Superior temporal gyrus (tissue), 1 donor: ENCODE data around the gene ABLIM2.
A peak's percentile ranks its signal among the peaks of the same experiment; 100 is the strongest.

Source experiments
- DNase-seq: peaks from one replicate; pipeline ENCODE4 v3.0.0-alpha.2; 2016; ENCODE audit errors: extremely low spot score

ABLIM2 gene

DNA sequence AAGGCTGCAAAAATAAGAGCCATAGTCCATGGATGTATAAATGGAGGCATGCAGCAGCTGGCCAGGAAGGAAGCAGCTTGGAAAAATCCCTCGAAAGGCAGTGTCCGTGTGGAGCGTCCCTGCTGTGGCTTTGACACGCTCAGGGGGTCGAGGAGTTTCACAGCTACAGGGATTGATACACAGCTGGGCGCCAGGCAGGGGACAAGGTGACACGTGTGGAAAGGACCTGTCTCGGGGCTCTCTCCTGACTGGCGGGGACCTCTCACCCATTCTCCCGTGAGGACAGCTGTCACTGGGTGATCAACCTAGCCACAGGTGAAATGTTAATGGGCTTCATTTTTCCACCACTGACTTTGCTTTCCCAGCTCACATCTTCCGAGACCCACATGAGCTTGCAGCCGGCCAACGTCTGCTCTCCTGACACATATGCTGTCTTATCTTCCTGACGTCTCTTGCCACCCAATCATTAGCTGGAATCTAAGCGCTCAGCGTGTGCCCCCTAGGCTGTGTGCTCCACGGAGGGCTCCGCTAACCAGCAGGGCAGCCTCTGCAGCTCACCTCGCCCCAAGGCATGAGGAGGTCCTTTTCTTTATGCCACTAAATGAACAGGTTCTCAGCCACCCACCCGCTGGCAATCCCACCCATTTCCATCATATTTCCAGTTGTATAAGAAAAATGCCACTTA, 129.6 kb downstream of the ABLIM2 start:
- no peak for DNase-seq

DNA sequence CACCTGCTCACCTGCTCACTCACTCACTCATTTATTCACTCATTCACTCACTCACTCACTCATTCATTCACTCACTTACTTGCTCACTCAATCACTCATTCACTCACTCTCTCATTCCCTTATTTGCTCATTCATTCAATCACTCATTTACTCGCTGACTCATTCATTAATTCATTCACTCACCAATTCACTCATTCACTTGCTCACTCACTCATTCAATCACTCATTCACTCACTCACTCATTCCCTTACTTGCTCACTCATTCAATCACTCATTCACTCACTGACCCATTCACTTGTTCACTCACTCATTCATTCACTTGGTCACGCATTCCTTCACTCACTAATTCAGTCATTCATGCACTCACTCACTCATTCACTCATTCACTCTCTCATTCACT, 130.2 kb downstream of the ABLIM2 start:
- no peak for DNase-seq

- peak; percentile 53 for DNase-seq
Observed at GRCh38 chr4:8026453-8026852, 132.2 kb downstream of the ABLIM2 start.

GRCh38 chr4:8025668-8026067, 132.9 kb downstream of the ABLIM2 start:
- DNase-seq = no peak

DNA sequence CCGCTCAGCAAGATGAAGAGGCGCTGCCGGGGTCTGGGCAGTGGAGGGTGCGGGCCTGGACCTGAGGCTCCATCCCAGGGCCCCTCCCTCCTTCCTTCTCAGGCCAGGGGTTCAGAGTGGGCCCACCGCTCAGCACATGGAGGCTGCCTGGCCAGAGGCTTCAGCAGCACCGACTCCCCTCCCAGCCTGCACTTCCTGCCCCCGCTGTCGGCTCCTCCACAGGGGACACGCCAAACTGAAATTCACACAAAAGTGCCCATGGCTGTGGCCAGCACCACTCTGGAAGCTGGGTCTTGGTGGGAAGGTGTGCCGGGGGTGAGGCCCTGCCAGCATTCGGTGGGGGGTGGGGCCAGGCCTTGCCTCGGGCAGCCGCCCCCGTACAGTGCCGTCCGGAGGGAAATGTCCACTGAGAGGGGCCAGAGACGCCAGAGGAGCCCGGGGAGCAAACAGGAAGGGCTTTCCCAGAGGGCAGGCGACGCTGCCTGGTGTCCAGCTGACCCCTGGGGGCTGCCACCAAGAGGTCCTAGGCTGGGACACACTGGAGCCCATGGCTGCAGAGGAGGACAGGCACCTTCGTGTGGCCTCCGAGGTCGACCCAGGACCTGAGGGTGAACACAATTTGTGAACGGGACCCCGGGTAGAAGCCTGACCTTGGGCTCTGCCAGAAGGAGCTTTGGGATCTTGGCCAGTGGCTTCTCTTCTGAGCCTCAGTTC, 134.4 kb downstream of the ABLIM2 start:
- DNase-seq = no peak

GRCh38 chr4:8023696-8024033, 134.9 kb downstream of the ABLIM2 start:
- no peak for DNase-seq

- DNase-seq = no peak
Observed at GRCh38 chr4:8022767-8023695, 135.6 kb downstream of the ABLIM2 start.

GRCh38 chr4:8021796-8022195, 136.8 kb downstream of the ABLIM2 start:
- DNase-seq = no peak

GRCh38 chr4:8019396-8020365, 138.9 kb downstream of the ABLIM2 start:
- DNase-seq = peak; percentile 77

DNA sequence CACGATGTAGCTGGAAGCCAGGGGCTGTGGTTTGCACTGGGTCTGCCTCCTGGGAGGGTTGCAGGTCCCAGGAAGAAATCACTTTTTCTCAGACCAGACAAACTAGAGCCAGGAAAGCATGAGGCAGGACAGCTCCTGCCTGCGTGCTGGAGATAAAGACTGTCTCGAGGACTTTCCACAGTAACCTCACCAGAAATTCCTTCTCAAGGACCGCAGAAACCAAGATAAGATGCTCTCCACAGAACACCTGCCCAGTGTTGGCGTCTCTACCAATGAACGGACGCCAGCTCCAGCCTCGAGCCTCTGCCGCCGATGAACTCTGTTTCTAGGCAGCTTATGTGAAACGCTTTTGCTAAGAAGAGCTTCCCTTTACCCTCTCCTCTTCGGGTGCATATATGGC, 142.1 kb downstream of the ABLIM2 start:
- no peak for DNase-seq

GRCh38 chr4:8015512-8015911, 143.1 kb downstream of the ABLIM2 start:
- DNase-seq = peak; percentile 75

DNA sequence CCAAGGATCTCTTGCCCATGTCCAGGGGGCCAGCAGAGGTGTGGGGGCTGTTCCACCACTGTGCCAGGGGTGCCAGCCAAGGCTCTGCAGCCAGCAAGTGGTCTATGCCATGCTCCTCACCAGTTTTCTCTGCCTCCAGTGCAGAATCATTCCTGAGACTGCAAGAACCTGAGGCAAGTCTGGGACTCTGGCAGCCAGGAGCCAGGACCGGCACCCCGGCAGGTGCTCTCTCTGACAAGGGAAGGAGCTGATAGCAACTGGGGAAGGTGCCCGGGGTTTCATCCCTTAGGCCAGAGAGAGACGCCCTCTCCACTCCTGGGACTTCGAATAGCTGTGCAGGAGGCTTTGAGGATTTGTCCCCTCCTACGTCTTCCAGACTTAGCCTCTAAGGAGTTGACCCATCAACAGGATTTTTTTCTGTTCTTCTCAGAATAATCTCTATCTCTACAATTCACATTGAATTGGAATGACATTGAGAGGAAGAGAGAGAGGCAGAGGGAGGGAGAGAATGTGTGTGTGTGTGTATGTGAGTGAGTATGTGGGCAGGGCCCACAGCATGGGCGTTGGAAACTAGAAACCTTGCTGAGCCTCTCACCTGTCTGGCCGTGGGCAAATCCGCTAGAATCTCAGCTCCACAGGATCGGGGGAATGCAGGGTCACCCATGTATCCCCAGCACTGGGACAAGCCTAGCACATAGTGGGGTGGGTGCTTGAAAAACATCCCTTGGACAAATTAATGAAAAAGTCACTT, 144.5 kb downstream of the ABLIM2 start:
- no peak for DNase-seq

DNA sequence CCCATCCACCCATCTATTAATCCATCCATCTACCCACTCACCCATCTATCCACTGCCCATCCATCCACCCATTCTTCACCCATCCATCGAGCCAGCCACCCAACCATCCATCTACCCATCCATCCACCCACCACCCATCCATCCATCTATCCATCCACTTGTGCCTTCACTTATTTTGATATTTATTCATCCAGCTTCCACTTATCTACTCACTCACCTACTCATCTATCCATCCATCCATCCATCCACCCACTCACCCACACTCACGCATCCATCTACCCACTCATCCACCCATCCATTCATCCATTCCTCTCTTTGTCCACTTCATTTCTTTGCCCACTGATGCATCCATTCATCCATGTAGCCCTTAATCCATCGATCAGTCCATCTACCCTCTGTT, 146.1 kb downstream of the ABLIM2 start:
- DNase-seq = no peak

GRCh38 chr4:8010618-8011017, 148.0 kb downstream of the ABLIM2 start:
- DNase-seq = peak; percentile 84

- DNase-seq = peak; percentile 33
Observed at GRCh38 chr4:8009710-8010511, 148.7 kb downstream of the ABLIM2 start.

- no peak for DNase-seq
Observed at GRCh38 chr4:8009097-8009496, 149.5 kb downstream of the ABLIM2 start.

DNA sequence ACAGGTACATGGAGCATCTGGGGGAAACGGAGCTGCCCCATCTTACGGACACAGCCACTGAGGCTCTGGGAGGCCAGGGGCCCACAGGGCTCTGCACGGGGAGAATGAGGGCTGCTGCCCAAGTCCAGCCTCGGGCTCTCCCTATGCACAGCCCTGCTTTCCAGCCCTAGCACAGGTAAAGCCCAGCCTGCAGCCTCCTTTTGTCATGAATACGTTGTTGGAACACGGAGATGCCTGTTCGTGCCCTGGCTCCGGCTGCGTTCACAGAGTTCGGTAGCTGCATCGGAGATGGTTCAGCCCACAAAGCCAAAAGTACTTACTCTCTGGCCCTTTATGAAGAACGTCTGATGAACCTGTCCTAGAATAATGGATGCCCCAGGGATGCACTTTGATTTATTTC, 150.2 kb downstream of the ABLIM2 start:
- no peak for DNase-seq

DNA sequence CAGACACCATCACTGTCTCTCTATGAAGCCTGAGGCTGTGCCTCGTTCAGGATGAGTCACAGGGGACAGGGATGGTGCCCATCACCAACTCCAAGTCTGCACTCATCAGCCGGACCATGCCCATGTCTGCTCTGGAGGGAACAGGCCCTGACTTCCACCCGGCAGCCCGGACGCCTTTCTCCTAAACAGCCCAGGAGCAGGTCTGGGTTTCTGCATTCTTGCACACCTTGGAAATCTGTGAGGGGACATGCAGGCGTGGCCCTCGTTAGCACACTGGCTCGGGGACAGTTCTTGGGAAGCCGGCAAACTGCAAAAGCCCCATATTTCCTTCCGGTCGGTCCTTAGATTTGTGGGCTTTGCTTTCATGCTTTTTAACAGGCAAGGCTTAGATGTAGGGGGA, 151.0 kb downstream of the ABLIM2 start:
- DNase-seq = no peak

GRCh38 chr4:8006471-8006870, 152.1 kb downstream of the ABLIM2 start:
- no peak for DNase-seq

- DNase-seq = no peak
Observed at GRCh38 chr4:8005814-8006215, 152.8 kb downstream of the ABLIM2 start.
